WTC11 (cell line): Measurements from ENCODE around the gene RTP2.

ENCODE experiments used
- CTCF ChIP-seq: fragments of 200-600 bp; IDR thresholded peaks from 2 replicates; pipeline ENCODE4 v1.8.0; 2022; ENCODE audit warnings: antibody characterized with exemption
- TEAD4 ChIP-seq: sonication (generic); formaldehyde crosslinking; IDR thresholded peaks from 2 replicates; pipeline ENCODE4 v1.8.0; 2022; ENCODE audit warnings: mild to moderate bottlenecking, missing genetic modification reagents
- ZNF263 ChIP-seq: sonication (generic); formaldehyde crosslinking; IDR thresholded peaks from 2 replicates; pipeline ENCODE4 v1.8.1; 2022; ENCODE audit warnings: low read depth, mild to moderate bottlenecking, moderate library complexity, missing genetic modification reagents

GRCh38 chr3:187719628-187720336, 17.4 kb upstream of the RTP2 start:
- no peak for TF ChIP-seq CTCF
- no peak for TF ChIP-seq TEAD4
- TF ChIP-seq ZNF263 (CRISPR knock-in tag) = no peak
